B cell (primary cell): ENCODE measurements around the gene SLC44A1. TPM values are rescaled to one million over a fixed set of nuclear protein-coding genes. Genes with fewer than 3 reads are reported as not detected.

Source experiments
- ATAC-seq: fragments of 200-7000 bp; cut with Tn5 transposase; one replicate; pipeline ENCODE4 v1.10.0; 2021; ENCODE audit warnings: low read depth, mild to moderate bottlenecking, moderate number of reproducible peaks, moderate library complexity
- CTCF ChIA-PET: fragments of 350-600 bp; sonication (Branson Sonifier 250); formaldehyde crosslinking; loops from one replicate; lab custom pipeline; 2021; ENCODE audit warnings: antibody characterized with exemption, inconsistent platforms; lab: Charles Lee
- POLR2A ChIA-PET: fragments of 350-600 bp; sonication (Branson Sonifier 250); formaldehyde crosslinking; loops from one replicate; lab custom pipeline; 2021; ENCODE audit warnings: antibody characterized with exemption; lab: Charles Lee
- DNase-seq: peaks from one replicate; pipeline ENCODE4 v3.0.0; 2013
- H2AFZ ChIP-seq: 2 replicates; pipeline ENCODE4 v1.6.1; 2012; ENCODE audit warnings: mild to moderate bottlenecking, low read depth, low read length; ENCODE audit not compliant: insufficient read depth, poor library complexity, severe bottlenecking
- H3K27ac ChIP-seq, 2 donors: 1 replicate in 1 of 2; 2 replicates in 1 of 2; pipeline ENCODE4 v1.5.1; 2012 to 2013; ENCODE audit warnings: low read length in 2 of 2, mild to moderate bottlenecking in 2 of 2, moderate library complexity in 1 of 2
- H3K27me3 ChIP-seq, 4 experiments: fragments of 200-600 bp in 1 of 4; sonication (generic) in 1 of 4; replicated peaks in 1 of 4; 1 replicate in 2 of 4; 2 replicates in 2 of 4; pipeline versions ENCODE4 v1.6.1 to v1.7.0; 2013 to 2016; ENCODE audit warnings: low read length in 3 of 4, mild to moderate bottlenecking in 2 of 4, mixed read lengths in 1 of 4, moderate library complexity in 1 of 4; ENCODE audit not compliant: insufficient read depth in 4 of 4, control insufficient read depth in 3 of 4; ENCODE audit errors: control extremely low read depth in 1 of 4
- H3K36me3 ChIP-seq, 2 experiments: replicated peaks in 1 of 2; 1 replicate in 1 of 2; 2 replicates in 1 of 2; pipeline versions ENCODE4 v1.6.1 to v1.7.1; 2013; ENCODE audit warnings: low read length in 1 of 2; ENCODE audit not compliant: insufficient read depth in 2 of 2, control insufficient read depth in 1 of 2; ENCODE audit errors: control extremely low read depth in 1 of 2, extremely low read depth in 1 of 2
- H3K4me1 ChIP-seq, 2 donors: fragments of 200-600 bp in 1 of 2; sonication (generic) in 1 of 2; 1 replicate in 1 of 2; 2 replicates in 1 of 2; pipeline versions ENCODE4 v1.5.1 to v1.6.1; 2013 to 2017; ENCODE audit warnings: low read length in 2 of 2; ENCODE audit not compliant: control insufficient read depth in 2 of 2, insufficient read depth in 2 of 2
- H3K4me2 ChIP-seq: replicated peaks from 2 replicates; pipeline ENCODE3; 2012; ENCODE audit warnings: mild to moderate bottlenecking, low read depth, low read length; ENCODE audit not compliant: poor library complexity, severe bottlenecking
- H3K4me3 ChIP-seq, 5 experiments: fragments of 200-600 bp in 1 of 5; sonication (generic) in 1 of 5; 1 replicate in 3 of 5; 2 replicates in 2 of 5; pipeline versions ENCODE4 v1.5.1 to v1.7.0; 2011 to 2016; ENCODE audit warnings: low read length in 4 of 5, mild to moderate bottlenecking in 4 of 5, low read depth in 2 of 5, control low read depth in 1 of 5, moderate library complexity in 1 of 5; ENCODE audit not compliant: insufficient read depth in 1 of 5; ENCODE audit errors: control extremely low read depth in 1 of 5, extremely low read depth in 1 of 5
- H3K79me2 ChIP-seq: fragments of 200-600 bp; sonication (generic); one replicate; pipeline ENCODE4 v1.6.0; 2016; ENCODE audit warnings: low read length; ENCODE audit not compliant: control insufficient read depth, insufficient read depth
- H3K9ac ChIP-seq: fragments of 200-600 bp; sonication (generic); 2 replicates; pipeline ENCODE4 v1.6.1; 2017; ENCODE audit warnings: mild to moderate bottlenecking, low read length, moderate library complexity
- H3K9me3 ChIP-seq, 3 donors: one replicate each; pipeline versions ENCODE4 v1.6.1 to v1.7.1; 2013; ENCODE audit warnings: low read length in 2 of 3; ENCODE audit not compliant: control insufficient read depth in 2 of 3, insufficient read depth in 1 of 3; ENCODE audit errors: control extremely low read depth in 1 of 3
- H4K20me1 ChIP-seq: 2 replicates; pipeline ENCODE4 v1.6.0; 2012; ENCODE audit warnings: mild to moderate bottlenecking, low read length; ENCODE audit not compliant: insufficient read depth, control insufficient read depth, poor library complexity, severe bottlenecking
- H3K27ac Mint-ChIP-seq: one replicate; pipeline ENCODE4 v1.8.0; 2021; ENCODE audit warnings: mixed read lengths
- H3K27me3 Mint-ChIP-seq: one replicate; pipeline ENCODE4 v1.8.0; 2021; ENCODE audit warnings: mixed read lengths
- H3K4me1 Mint-ChIP-seq: one replicate; pipeline ENCODE4 v1.8.0; 2021; ENCODE audit warnings: mixed read lengths
- H3K4me3 Mint-ChIP-seq: one replicate; pipeline ENCODE4 v1.8.0; 2021; ENCODE audit warnings: mixed read lengths
- H3K9me3 Mint-ChIP-seq: one replicate; pipeline ENCODE4 v1.8.0; 2022; ENCODE audit warnings: mixed read lengths; ENCODE audit not compliant: insufficient read depth
- CTCF ChIP-seq: fragments of 200-600 bp; IDR thresholded peaks from one replicate; pipeline ENCODE4 v1.8.0; 2022; ENCODE audit warnings: antibody characterized with exemption, mild to moderate bottlenecking
- EZH2 ChIP-seq: IDR thresholded peaks from 2 replicates; pipeline ENCODE4 v1.6.1; 2012; ENCODE audit warnings: borderline replicate concordance, low read depth, mild to moderate bottlenecking, moderate library complexity, low read length; ENCODE audit not compliant: insufficient read depth, poor library complexity, severe bottlenecking
- WGBS: methylation state at CpG from one replicate; pipeline ENCODE4 v1.1.5; 2013; ENCODE audit warnings: missing lambda C conversion rate; ENCODE audit not compliant: insufficient coverage; 5-methylcytosine and 5-hydroxymethylcytosine counted together
- intact Hi-C: fragments of 100-400 bp; cut with micrococcal nuclease; formaldehyde crosslinking; loops from one replicate; pipeline ENCODE4 v1.10.0; 2022
- polyA plus RNA-seq: library from polyadenylated mRNA; depleted of rRNA; stranded (reverse); fragments of >200 nt; gene quantifications from 2 replicates; pipeline ENCODE4 v1.2.3, GENCODE V29; 2012
- total RNA-seq, 2 donors: library from RNA; stranded (reverse); fragments of 120-200 nt in 1 of 2; gene quantifications; 1 replicate in 1 of 2; 2 replicates in 1 of 2; pipeline versions ENCODE4 v1.2.3 to v1.2.4, GENCODE V29; 2013 to 2022

Gene SLC44A1
- total and polyA plus RNA-seq, 2 donors (not counting 1 experiment from before 2014, with no cell fraction given): 2.2 to 17.7 TPM

GRCh38 chr9:105419816-105420597 lies 175.6 kb downstream of the SLC44A1 start:
- 89% methylated on average over 5 of the region's 10 CpGs for WGBS
- peaks cover 3 to 4% of the 10 kb centered on the region in 2 donors for H3K4me1 ChIP-seq
- no peak overlapping the region for H2AFZ ChIP-seq
- Mint-ChIP-seq H3K4me3 (no peak overlapping the region), H3K27ac (no peak overlapping the region), H3K4me1 (peaks cover 6% of the 10 kb centered on the region), H3K27me3 (no peaks in the 10 kb centered on the region), H3K9me3 (no peaks in the 10 kb centered on the region)
- ChIA-PET POLR2A (no interaction called here), CTCF (interaction anchor here (0.6 to 0.8 kb wide), 2 partner anchors 490 to 639 kb away, joined by 3 to 6 read pairs; no protein-coding TSS in a partner anchor)
- no peak for DNase-seq
- no peak for ATAC-seq
- TF ChIP-seq EZH2: no peak
- no peak for TF ChIP-seq CTCF
- no peak overlapping the region for H3K4me2 ChIP-seq
- no peak overlapping the region for H3K4me3 ChIP-seq
- no peaks in the 10 kb centered on the region for H3K27me3 ChIP-seq
- H4K20me1 ChIP-seq: no peaks in the 10 kb centered on the region
- H3K9me3 ChIP-seq: no peaks in the 10 kb centered on the region
- H3K9ac ChIP-seq: no peak overlapping the region
- intact Hi-C loops: loop anchor here (10.0 kb wide), 1 partner anchor 175 kb away; the partner anchor contains the start of gene SLC44A1
- no peak overlapping the region for H3K27ac ChIP-seq
- no peaks in the 10 kb centered on the region for H3K79me2 ChIP-seq
- H3K36me3 ChIP-seq: no peaks in the 10 kb centered on the region

- Mint-ChIP-seq H3K27ac (no peak overlapping the region), H3K4me3 (no peak overlapping the region), H3K4me1 (peaks cover 2% of the 10 kb centered on the region), H3K27me3 (no peaks in the 10 kb centered on the region), H3K9me3 (no peaks in the 10 kb centered on the region)
- no peak overlapping the region for H3K4me3 ChIP-seq
- no peaks in the 10 kb centered on the region for H3K4me1 ChIP-seq
- ATAC-seq: no peak
- no CpG with 5 or more reads among the region's 2 CpGs for WGBS
- ChIA-PET CTCF (no interaction called here), POLR2A (no interaction called here)
- no peaks in the 10 kb centered on the region for H3K36me3 ChIP-seq
- H3K4me2 ChIP-seq: no peak overlapping the region
- intact Hi-C loops: no loop called here
- no peaks in the 10 kb centered on the region for H3K9me3 ChIP-seq
- H2AFZ ChIP-seq: no peak overlapping the region
- no peak overlapping the region for H3K27ac ChIP-seq
- TF ChIP-seq EZH2 (no peak), CTCF (no peak)
- no peaks in the 10 kb centered on the region for H3K27me3 ChIP-seq
- H3K79me2 ChIP-seq: no peaks in the 10 kb centered on the region
- H4K20me1 ChIP-seq: no peaks in the 10 kb centered on the region
- no peak for DNase-seq
- no peak overlapping the region for H3K9ac ChIP-seq
Observed at GRCh38 chr9:105421154-105421553, 176.7 kb downstream of the SLC44A1 start.
